Activated T-cell treated with anti-CD3 and anti-CD28 coated beads, Interleukin-2, amount 50 U/mL, for 24 hours (primary cell): Measurements from ENCODE around the gene KRT80.

Experiments
- DNase-seq: peaks from one replicate; pipeline ENCODE4 v3.0.0-alpha.2; 2020
- H3K27ac Mint-ChIP-seq: 2 replicates; pipeline ENCODE4 v1.8.0; 2020; ENCODE audit warnings: mild to moderate bottlenecking, mixed read lengths
- H3K27me3 Mint-ChIP-seq: 2 replicates; pipeline ENCODE4 v1.8.0; 2020; ENCODE audit warnings: mixed read lengths
- H3K36me3 Mint-ChIP-seq: 2 replicates; pipeline ENCODE4 v1.8.0; 2020; ENCODE audit warnings: low read depth, mixed read lengths
- H3K4me1 Mint-ChIP-seq: 2 replicates; pipeline ENCODE4 v1.8.0; 2020; ENCODE audit warnings: low read depth, mixed read lengths
- H3K4me3 Mint-ChIP-seq: 2 replicates; pipeline ENCODE4 v1.8.0; 2020; ENCODE audit warnings: mild to moderate bottlenecking, moderate library complexity, mixed read lengths
- H3K9me3 Mint-ChIP-seq: 2 replicates; pipeline ENCODE4 v1.8.0; 2020; ENCODE audit warnings: mixed read lengths

The KRT80 gene

GRCh38 chr12:52232203-52232673 lies 40.4 kb upstream of the KRT80 start:
- no peak for DNase-seq
- H3K36me3 Mint-ChIP-seq, result no peaks in the 10 kb centered on the region
- no peak overlapping the region for H3K27ac Mint-ChIP-seq
- H3K27me3 Mint-ChIP-seq, result peaks cover 73% of the 10 kb centered on the region
- peaks cover 3% of the 10 kb centered on the region for H3K4me1 Mint-ChIP-seq
- H3K4me3 Mint-ChIP-seq, result no peak overlapping the region
- no peaks in the 10 kb centered on the region for H3K9me3 Mint-ChIP-seq

GRCh38 chr12:52231305-52232202 lies 39.7 kb upstream of the KRT80 start:
- Mint-ChIP-seq H3K4me3 (no peak overlapping the region), H3K4me1 (peaks cover 3% of the 10 kb centered on the region), H3K9me3 (no peaks in the 10 kb centered on the region), H3K27me3 (peaks cover 69% of the 10 kb centered on the region), H3K27ac (no peak overlapping the region), H3K36me3 (no peaks in the 10 kb centered on the region)
- DNase-seq, result no peak

- H3K27me3 Mint-ChIP-seq, result peaks cover 67% of the 10 kb centered on the region
- H3K9me3 Mint-ChIP-seq, result no peaks in the 10 kb centered on the region
- peaks cover 3% of the 10 kb centered on the region for H3K4me1 Mint-ChIP-seq
- H3K4me3 Mint-ChIP-seq, result no peak overlapping the region
- no peaks in the 10 kb centered on the region for H3K36me3 Mint-ChIP-seq
- DNase-seq, result no peak
- no peak overlapping the region for H3K27ac Mint-ChIP-seq
These were observed 38.8 kb upstream of the KRT80 start for GRCh38 chr12:52230364-52231281.

GRCh38 chr12:52229836-52230343 lies 38.1 kb upstream of the KRT80 start:
- H3K9me3 Mint-ChIP-seq, result no peaks in the 10 kb centered on the region
- H3K36me3 Mint-ChIP-seq, result no peaks in the 10 kb centered on the region
- peaks cover 63% of the 10 kb centered on the region for H3K27me3 Mint-ChIP-seq
- H3K4me3 Mint-ChIP-seq, result no peak overlapping the region
- peaks cover 3% of the 10 kb centered on the region for H3K4me1 Mint-ChIP-seq
- H3K27ac Mint-ChIP-seq, result no peak overlapping the region
- DNase-seq, result no peak

- H3K27me3 Mint-ChIP-seq, result peaks cover 56% of the 10 kb centered on the region
- H3K4me3 Mint-ChIP-seq, result no peak overlapping the region
- H3K27ac Mint-ChIP-seq, result no peak overlapping the region
- no peak for DNase-seq
- H3K4me1 Mint-ChIP-seq, result peaks cover 5% of the 10 kb centered on the region
- no peaks in the 10 kb centered on the region for H3K9me3 Mint-ChIP-seq
- no peaks in the 10 kb centered on the region for H3K36me3 Mint-ChIP-seq
These were observed 37.1 kb upstream of the KRT80 start for GRCh38 chr12:52228931-52229330.

GRCh38 chr12:52228366-52228765 lies 36.6 kb upstream of the KRT80 start:
- no peak for DNase-seq
- H3K9me3 Mint-ChIP-seq, result no peaks in the 10 kb centered on the region
- no peaks in the 10 kb centered on the region for H3K36me3 Mint-ChIP-seq
- peaks cover 4% of the 10 kb centered on the region for H3K4me1 Mint-ChIP-seq
- no peak overlapping the region for H3K27ac Mint-ChIP-seq
- H3K27me3 Mint-ChIP-seq, result peaks cover 56% of the 10 kb centered on the region
- no peak overlapping the region for H3K4me3 Mint-ChIP-seq

- H3K27me3 Mint-ChIP-seq, result peaks cover 52% of the 10 kb centered on the region
- no peaks in the 10 kb centered on the region for H3K9me3 Mint-ChIP-seq
- H3K4me3 Mint-ChIP-seq, result no peak overlapping the region
These were observed 35.9 kb upstream of the KRT80 start for GRCh38 chr12:52227606-52228166.

GRCh38 chr12:52226446-52226845 lies 34.6 kb upstream of the KRT80 start:
- no peak for DNase-seq
- peaks cover 13% of the 10 kb centered on the region for H3K4me1 Mint-ChIP-seq
- H3K36me3 Mint-ChIP-seq, result no peaks in the 10 kb centered on the region
- H3K4me3 Mint-ChIP-seq, result no peak overlapping the region
- no peaks in the 10 kb centered on the region for H3K9me3 Mint-ChIP-seq
- H3K27me3 Mint-ChIP-seq, result peaks cover 44% of the 10 kb centered on the region
- H3K27ac Mint-ChIP-seq, result no peak overlapping the region

More at GRCh38 chr12:52227606-52228166, 35.9 kb upstream of the KRT80 start:
- Mint-ChIP-seq H3K36me3 (no peaks in the 10 kb centered on the region), H3K4me1 (peaks cover 4% of the 10 kb centered on the region), H3K27ac (no peak overlapping the region)
- no peak for DNase-seq

- H3K36me3 Mint-ChIP-seq, result no peaks in the 10 kb centered on the region
- H3K4me3 Mint-ChIP-seq, result no peak overlapping the region
- H3K4me1 Mint-ChIP-seq, result peaks cover 18% of the 10 kb centered on the region
- H3K27ac Mint-ChIP-seq, result no peak overlapping the region
- peaks cover 43% of the 10 kb centered on the region for H3K27me3 Mint-ChIP-seq
- DNase-seq, result no peak
- H3K9me3 Mint-ChIP-seq, result no peaks in the 10 kb centered on the region
These were observed 33.9 kb upstream of the KRT80 start for GRCh38 chr12:52225752-52226151.

- DNase-seq, result no peak
- H3K9me3 Mint-ChIP-seq, result no peaks in the 10 kb centered on the region
- H3K27ac Mint-ChIP-seq, result no peak overlapping the region
- H3K4me3 Mint-ChIP-seq, result no peak overlapping the region
- H3K36me3 Mint-ChIP-seq, result no peaks in the 10 kb centered on the region
- H3K27me3 Mint-ChIP-seq, result peaks cover 42% of the 10 kb centered on the region
- peaks cover 18% of the 10 kb centered on the region for H3K4me1 Mint-ChIP-seq
These were observed 32.3 kb upstream of the KRT80 start for GRCh38 chr12:52224151-52224550.

GRCh38 chr12:52223406-52224039 lies 31.7 kb upstream of the KRT80 start:
- Mint-ChIP-seq H3K27ac (no peak overlapping the region), H3K9me3 (no peaks in the 10 kb centered on the region), H3K4me1 (peaks cover 18% of the 10 kb centered on the region), H3K4me3 (no peak overlapping the region), H3K36me3 (no peaks in the 10 kb centered on the region), H3K27me3 (peaks cover 36% of the 10 kb centered on the region)
- no peak for DNase-seq

- Mint-ChIP-seq H3K27ac (no peak overlapping the region), H3K4me1 (peaks cover 18% of the 10 kb centered on the region), H3K4me3 (no peak overlapping the region), H3K9me3 (no peaks in the 10 kb centered on the region), H3K36me3 (no peaks in the 10 kb centered on the region), H3K27me3 (peaks cover 34% of the 10 kb centered on the region)
- no peak for DNase-seq
These were observed 30.9 kb upstream of the KRT80 start for GRCh38 chr12:52222692-52223091.

- peak; percentile 73 for DNase-seq
- no peaks in the 10 kb centered on the region for H3K9me3 Mint-ChIP-seq
- no peak overlapping the region for H3K27ac Mint-ChIP-seq
- peaks cover 18% of the 10 kb centered on the region for H3K4me1 Mint-ChIP-seq
- no peak overlapping the region for H3K4me3 Mint-ChIP-seq
- peaks cover 34% of the 10 kb centered on the region for H3K27me3 Mint-ChIP-seq
- H3K36me3 Mint-ChIP-seq, result no peaks in the 10 kb centered on the region
These were observed 30.2 kb upstream of the KRT80 start for GRCh38 chr12:52221912-52222457.
